ENCODE measurements around the gene C6orf15.
"Not testable (repeated sequence)": the region's sequence is repeated elsewhere in the genome, so short reads cannot be mapped to it uniquely, and the experiment has no call there.

The C6orf15 gene

DNA sequence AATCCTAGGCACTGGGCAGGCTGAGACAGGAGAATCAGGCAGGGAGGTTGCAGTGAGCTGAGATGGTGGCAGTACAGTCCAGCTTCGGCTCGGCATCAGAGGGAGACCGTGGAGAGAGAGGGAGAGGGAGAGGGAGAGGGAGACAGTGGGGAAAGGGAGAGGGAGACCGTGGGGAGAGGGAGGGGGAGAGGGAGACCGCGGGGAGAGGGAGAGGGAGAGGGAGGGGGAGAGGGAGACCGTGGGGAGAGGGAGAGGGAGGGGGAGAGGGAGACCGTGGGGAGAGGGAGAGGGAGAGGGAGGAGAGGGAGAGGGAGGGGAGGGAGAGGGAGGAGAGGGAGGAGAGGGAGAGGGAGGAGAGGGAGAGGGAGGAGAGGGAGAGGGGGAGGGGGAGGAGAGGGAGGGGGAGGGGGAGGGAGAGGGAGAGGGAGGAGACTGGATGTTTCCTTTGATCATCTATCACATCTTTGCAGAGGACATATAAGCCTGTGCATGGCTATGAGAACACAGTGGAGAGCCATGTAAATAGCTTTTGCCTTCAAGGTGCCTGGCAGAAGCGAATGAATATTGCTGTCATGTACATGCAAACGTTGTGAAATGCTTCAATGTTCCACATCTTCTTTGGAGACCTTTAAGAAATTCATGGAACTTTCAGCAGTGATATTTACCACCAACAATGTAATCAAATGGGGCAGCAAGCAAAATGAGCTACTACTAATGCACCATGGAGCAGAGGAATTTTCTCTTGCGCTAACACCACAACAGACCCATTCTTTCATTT lies 44.3 kb downstream of the C6orf15 start:
- not testable (repeated sequence) for DNase-seq (ENCODE audit: low spot score)

GRCh38 chr6:31067028-31067427 lies 45.3 kb downstream of the C6orf15 start:
- DNase-seq (ENCODE audit: low spot score): not testable (repeated sequence)

DNA sequence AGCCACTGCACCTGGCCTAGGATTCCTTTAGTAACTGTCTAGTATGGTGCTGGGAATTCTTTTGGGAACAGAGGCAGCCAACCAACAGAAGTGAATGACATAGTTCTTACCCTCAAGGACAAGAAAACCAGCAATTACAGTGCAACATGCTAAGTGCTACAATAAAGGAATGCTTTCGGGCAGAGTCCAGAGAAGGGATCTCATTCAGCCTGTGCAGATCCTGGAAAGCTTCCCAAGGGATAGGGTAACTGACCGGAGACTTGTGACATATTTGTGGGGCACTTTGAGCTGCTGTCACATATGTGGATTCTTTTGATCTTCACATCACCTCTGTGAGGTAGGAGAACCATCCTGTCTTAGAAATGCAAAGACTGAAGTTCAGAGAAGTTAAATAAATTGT lies 46.8 kb downstream of the C6orf15 start:
- DNase-seq (ENCODE audit: low spot score): no peak

DNA sequence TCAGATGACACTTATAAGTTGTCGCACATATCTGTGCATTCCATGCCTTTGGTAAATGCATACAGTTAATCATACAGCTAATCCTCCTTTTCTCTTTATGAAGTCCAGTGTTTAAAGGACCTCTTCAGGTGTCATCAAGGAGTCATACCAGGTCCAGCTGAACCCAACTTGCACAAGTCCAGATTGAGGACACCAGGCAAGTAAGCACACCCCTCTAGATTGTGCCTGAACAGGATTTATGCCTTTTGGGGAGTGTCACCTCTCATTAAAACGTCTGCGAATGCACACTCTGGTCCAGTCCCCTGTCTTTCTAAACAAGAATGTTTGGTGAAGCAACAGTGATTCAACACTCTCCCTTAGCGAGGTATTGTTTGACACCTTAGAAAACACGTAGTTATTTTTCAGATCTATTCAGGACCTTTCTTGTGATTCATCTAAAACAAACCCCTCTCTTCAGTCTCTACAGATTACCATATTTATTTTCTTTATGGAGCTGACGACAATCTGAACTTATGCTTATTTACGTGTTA lies 48.4 kb downstream of the C6orf15 start:
- no peak for DNase-seq (ENCODE audit: low spot score)
